Ascending aorta (tissue), 2 donors: ENCODE results near the gene LILRA6. TPM values are rescaled to one million over a fixed set of nuclear protein-coding genes. Genes with fewer than 3 reads are reported as not detected.
A peak's percentile ranks its signal among the peaks of the same experiment; 100 is the strongest.

Source experiments
- DNase-seq, 2 donors: peaks; one replicate each; pipeline ENCODE4 v3.0.0-alpha.2; 2019; ENCODE audit warnings: low spot score in 2 of 2
- H3K27ac ChIP-seq, 2 donors: fragments of 200-600 bp; sonication (generic); one replicate each; pipeline ENCODE4 v1.5.1; 2016 to 2017; ENCODE audit warnings: mild to moderate bottlenecking in 1 of 2
- H3K27me3 ChIP-seq: fragments of 200-600 bp; sonication (generic); one replicate; pipeline ENCODE4 v1.5.1; 2017
- H3K36me3 ChIP-seq, 2 donors: fragments of 200-600 bp; sonication (generic); one replicate each; pipeline ENCODE4 v1.5.1; 2016
- H3K4me1 ChIP-seq, 2 donors: fragments of 200-600 bp; sonication (generic); one replicate each; pipeline ENCODE4 v1.5.1; 2016 to 2017; ENCODE audit warnings: mild to moderate bottlenecking in 1 of 2
- H3K4me3 ChIP-seq, 2 donors: fragments of 200-600 bp; sonication (generic); one replicate each; pipeline ENCODE4 v1.5.1; 2016 to 2017; ENCODE audit warnings: mild to moderate bottlenecking in 1 of 2
- H3K9me3 ChIP-seq, 2 donors: fragments of 200-600 bp; sonication (generic); one replicate each; pipeline ENCODE4 v1.5.1; 2016
- CTCF ChIP-seq, 3 experiments: fragments of 200-600 bp in 2 of 3; fragments of 450-650 bp in 1 of 3; sonication (generic) in 2 of 3; IDR thresholded peaks; one replicate each; pipeline ENCODE4 v1.5.1; 2016 to 2019; ENCODE audit warnings: antibody characterized with exemption in 3 of 3, mild to moderate bottlenecking in 1 of 3, moderate library complexity in 1 of 3
- intact Hi-C: fragments of 100-400 bp; cut with DNase I; formaldehyde crosslinking; loops from one replicate; pipeline ENCODE4 v1.15.1; 2023
- total RNA-seq: library from RNA; depleted of rRNA; stranded (reverse); fragments of >200 nt; gene quantifications from one replicate; pipeline ENCODE4 v1.1.0, GENCODE V29; 2016

Gene LILRA6
- total RNA-seq, 1 donor from 2014 or later, result 25.1 TPM

GRCh38 chr19:54211235-54211634 is 31.4 kb downstream of the LILRA6 start:
- no peaks in the 10 kb centered on the region for H3K9me3 ChIP-seq
- TF ChIP-seq CTCF (IDR thresholded peaks at IDR 0.05), result no peak
- H3K27me3 ChIP-seq, result no peaks in the 10 kb centered on the region
- peaks cover 20 to 26% of the 10 kb centered on the region in 2 donors for H3K36me3 ChIP-seq
- no peak overlapping the region for H3K27ac ChIP-seq
- no peak for DNase-seq
- peaks cover 7 to 13% of the 10 kb centered on the region in 2 donors for H3K4me1 ChIP-seq
- no peak overlapping the region for H3K4me3 ChIP-seq
- intact Hi-C loops, result no loop called here

- Histone ChIP-seq H3K27me3 (no peaks in the 10 kb centered on the region), H3K4me1 (peaks cover 7 to 13% of the 10 kb centered on the region in 2 donors), H3K4me3 (no peak overlapping the region), H3K27ac (peak overlapping the region; percentile 71 to 75), H3K9me3 (no peaks in the 10 kb centered on the region), H3K36me3 (peaks cover 31 to 32% of the 10 kb centered on the region in 2 donors)
- intact Hi-C loops, result no loop called here
- no peak for TF ChIP-seq CTCF (IDR thresholded peaks at IDR 0.05)
- DNase-seq, result peak; percentile 75 to 91
Observed at GRCh38 chr19:54209811-54210494, 32.6 kb downstream of the LILRA6 start.

- peaks cover 7 to 13% of the 10 kb centered on the region in 2 donors for H3K4me1 ChIP-seq
- intact Hi-C loops, result no loop called here
- H3K9me3 ChIP-seq, result no peaks in the 10 kb centered on the region
- TF ChIP-seq CTCF (IDR thresholded peaks at IDR 0.05), result no peak
- peak overlapping the region; percentile 71 to 75 for H3K27ac ChIP-seq
- peaks cover 33 to 36% of the 10 kb centered on the region in 2 donors for H3K36me3 ChIP-seq
- DNase-seq, result no peak
- H3K4me3 ChIP-seq, result no peak overlapping the region
- no peaks in the 10 kb centered on the region for H3K27me3 ChIP-seq
Observed at GRCh38 chr19:54209058-54209810, 33.4 kb downstream of the LILRA6 start.

GRCh38 chr19:54208784-54209057 is 33.9 kb downstream of the LILRA6 start:
- TF ChIP-seq CTCF (IDR thresholded peaks at IDR 0.05), result no peak
- peaks cover 7 to 14% of the 10 kb centered on the region in 2 donors for H3K4me1 ChIP-seq
- DNase-seq, result no peak
- intact Hi-C loops, result no loop called here
- no peaks in the 10 kb centered on the region for H3K27me3 ChIP-seq
- no peaks in the 10 kb centered on the region for H3K9me3 ChIP-seq
- peaks cover 38 to 40% of the 10 kb centered on the region in 2 donors for H3K36me3 ChIP-seq
- H3K4me3 ChIP-seq, result no peak overlapping the region
- peak overlapping the region; percentile 71 to 75 for H3K27ac ChIP-seq

- Histone ChIP-seq H3K27ac (peak overlapping the region; percentile 71 to 75), H3K4me1 (peaks cover 7 to 18% of the 10 kb centered on the region in 2 donors), H3K9me3 (no peaks in the 10 kb centered on the region), H3K36me3 (peaks cover 40 to 45% of the 10 kb centered on the region in 2 donors), H3K27me3 (no peaks in the 10 kb centered on the region), H3K4me3 (no peak overlapping the region)
- no peak for TF ChIP-seq CTCF (IDR thresholded peaks at IDR 0.05)
- intact Hi-C loops, result no loop called here
- peak; percentile 59 to 86 for DNase-seq
Observed at GRCh38 chr19:54207983-54208783, 34.4 kb downstream of the LILRA6 start.
